Measurements from ENCODE around the gene PLEKHB2. TPM values are rescaled to one million over a fixed set of nuclear protein-coding genes. Genes with fewer than 3 reads are reported as not detected.

The PLEKHB2 gene
- total and polyA plus RNA-seq, 10 of the 15 experiments (the other 5 are each of a cell fraction or from before 2014, with no cell fraction given): 12.3 to 55.6 (median 26.2) TPM

DNA sequence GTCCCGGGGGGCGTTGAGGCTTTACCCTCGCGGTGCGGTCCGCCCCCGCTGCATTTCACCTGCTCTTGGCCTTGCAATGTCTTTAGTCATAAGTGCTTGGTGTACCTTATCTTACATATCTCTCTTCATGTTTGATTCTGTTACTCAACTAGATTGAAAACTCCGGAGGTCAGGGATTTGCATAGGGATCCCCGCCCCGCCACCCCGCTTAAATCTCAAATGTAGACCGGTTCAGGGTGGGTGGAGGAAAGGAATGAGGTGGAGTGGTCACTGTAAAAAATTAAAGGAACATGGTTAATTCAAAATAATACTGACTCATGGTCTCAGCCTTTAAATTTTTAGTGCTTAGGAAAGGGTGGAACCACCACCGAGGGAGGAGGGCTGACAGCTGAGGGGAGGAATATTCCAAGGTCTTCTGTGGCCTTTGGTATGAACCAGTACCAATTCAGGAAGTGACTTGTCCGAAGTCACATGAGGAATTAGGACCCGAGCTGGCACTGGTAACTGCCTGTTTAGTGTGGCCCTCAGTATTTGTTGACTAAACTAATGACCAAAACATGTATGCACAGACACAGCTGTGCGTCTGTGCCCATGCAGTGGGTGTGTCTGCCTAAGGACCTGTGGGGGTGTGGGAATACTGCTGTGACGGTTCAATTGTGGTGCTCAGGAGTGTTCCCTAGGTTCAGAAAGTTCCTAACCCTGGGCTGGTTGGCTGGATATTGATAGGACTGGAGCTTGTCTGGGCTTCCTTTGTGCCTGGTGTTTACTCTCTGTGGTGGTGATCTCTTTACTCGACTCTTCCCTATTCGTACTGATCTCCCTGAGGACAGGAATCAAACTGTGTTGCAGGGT is 1.0 kb downstream of the PLEKHB2 start (continued):
- TF ChIP-seq POLR2AphosphoS2 (IDR thresholded peaks at IDR 0.05; ENCODE audit: low read depth, low read length) (no peak), PAX5 (IDR thresholded peaks at IDR 0.05; ENCODE audit: borderline replicate concordance, low read depth, low read length) (no peak), WRNIP1 (IDR thresholded peaks at IDR 0.05; ENCODE audit: borderline replicate concordance, low read depth, low read length) (no peak), FOXM1 (IDR thresholded peaks at IDR 0.05; ENCODE audit: low read depth, low read length) (no peak), IRF4 (IDR thresholded peaks at IDR 0.05; ENCODE audit: low read depth, low read length) (0 out of 2 replicates have a peak, but pooled peaks have one; percentile 29), POLR2A (IDR thresholded peaks at IDR 0.05; ENCODE audit: low read depth, low read length) (no peak), ATF7 (IDR thresholded peaks at IDR 0.05; ENCODE audit: low read depth) (peak; percentile 76), GATAD2B (conservative IDR thresholded peaks at IDR 0.05; ENCODE audit: low read depth) (no peak), RAD21 (IDR thresholded peaks at IDR 0.05; ENCODE audit: insufficient read depth, low read depth, low read length) (no peak), NR2C2 (IDR thresholded peaks at IDR 0.05; ENCODE audit: borderline replicate concordance, control insufficient read depth, insufficient read length, low read depth) (no peak), CREM (IDR thresholded peaks at IDR 0.05; ENCODE audit: low read depth) (no peak)
- TF ChIP-seq, protein P1, sequence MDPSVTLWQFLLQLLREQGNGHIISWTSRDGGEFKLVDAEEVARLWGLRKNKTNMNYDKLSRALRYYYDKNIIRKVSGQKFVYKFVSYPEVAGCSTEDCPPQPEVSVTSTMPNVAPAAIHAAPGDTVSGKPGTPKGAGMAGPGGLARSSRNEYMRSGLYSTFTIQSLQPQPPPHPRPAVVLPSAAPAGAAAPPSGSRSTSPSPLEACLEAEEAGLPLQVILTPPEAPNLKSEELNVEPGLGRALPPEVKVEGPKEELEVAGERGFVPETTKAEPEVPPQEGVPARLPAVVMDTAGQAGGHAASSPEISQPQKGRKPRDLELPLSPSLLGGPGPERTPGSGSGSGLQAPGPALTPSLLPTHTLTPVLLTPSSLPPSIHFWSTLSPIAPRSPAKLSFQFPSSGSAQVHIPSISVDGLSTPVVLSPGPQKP (IDR thresholded peaks at IDR 0.05; ENCODE audit: low read depth, low read length): no peak
- TF ChIP-seq, protein P2, sequence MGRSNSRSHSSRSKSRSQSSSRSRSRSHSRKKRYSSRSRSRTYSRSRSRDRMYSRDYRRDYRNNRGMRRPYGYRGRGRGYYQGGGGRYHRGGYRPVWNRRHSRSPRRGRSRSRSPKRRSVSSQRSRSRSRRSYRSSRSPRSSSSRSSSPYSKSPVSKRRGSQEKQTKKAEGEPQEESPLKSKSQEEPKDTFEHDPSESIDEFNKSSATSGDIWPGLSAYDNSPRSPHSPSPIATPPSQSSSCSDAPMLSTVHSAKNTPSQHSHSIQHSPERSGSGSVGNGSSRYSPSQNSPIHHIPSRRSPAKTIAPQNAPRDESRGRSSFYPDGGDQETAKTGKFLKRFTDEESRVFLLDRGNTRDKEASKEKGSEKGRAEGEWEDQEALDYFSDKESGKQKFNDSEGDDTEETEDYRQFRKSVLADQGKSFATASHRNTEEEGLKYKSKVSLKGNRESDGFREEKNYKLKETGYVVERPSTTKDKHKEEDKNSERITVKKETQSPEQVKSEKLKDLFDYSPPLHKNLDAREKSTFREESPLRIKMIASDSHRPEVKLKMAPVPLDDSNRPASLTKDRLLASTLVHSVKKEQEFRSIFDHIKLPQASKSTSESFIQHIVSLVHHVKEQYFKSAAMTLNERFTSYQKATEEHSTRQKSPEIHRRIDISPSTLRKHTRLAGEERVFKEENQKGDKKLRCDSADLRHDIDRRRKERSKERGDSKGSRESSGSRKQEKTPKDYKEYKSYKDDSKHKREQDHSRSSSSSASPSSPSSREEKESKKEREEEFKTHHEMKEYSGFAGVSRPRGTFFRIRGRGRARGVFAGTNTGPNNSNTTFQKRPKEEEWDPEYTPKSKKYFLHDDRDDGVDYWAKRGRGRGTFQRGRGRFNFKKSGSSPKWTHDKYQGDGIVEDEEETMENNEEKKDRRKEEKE (IDR thresholded peaks at IDR 0.05): no peak
- TF ChIP-seq, protein P3, sequence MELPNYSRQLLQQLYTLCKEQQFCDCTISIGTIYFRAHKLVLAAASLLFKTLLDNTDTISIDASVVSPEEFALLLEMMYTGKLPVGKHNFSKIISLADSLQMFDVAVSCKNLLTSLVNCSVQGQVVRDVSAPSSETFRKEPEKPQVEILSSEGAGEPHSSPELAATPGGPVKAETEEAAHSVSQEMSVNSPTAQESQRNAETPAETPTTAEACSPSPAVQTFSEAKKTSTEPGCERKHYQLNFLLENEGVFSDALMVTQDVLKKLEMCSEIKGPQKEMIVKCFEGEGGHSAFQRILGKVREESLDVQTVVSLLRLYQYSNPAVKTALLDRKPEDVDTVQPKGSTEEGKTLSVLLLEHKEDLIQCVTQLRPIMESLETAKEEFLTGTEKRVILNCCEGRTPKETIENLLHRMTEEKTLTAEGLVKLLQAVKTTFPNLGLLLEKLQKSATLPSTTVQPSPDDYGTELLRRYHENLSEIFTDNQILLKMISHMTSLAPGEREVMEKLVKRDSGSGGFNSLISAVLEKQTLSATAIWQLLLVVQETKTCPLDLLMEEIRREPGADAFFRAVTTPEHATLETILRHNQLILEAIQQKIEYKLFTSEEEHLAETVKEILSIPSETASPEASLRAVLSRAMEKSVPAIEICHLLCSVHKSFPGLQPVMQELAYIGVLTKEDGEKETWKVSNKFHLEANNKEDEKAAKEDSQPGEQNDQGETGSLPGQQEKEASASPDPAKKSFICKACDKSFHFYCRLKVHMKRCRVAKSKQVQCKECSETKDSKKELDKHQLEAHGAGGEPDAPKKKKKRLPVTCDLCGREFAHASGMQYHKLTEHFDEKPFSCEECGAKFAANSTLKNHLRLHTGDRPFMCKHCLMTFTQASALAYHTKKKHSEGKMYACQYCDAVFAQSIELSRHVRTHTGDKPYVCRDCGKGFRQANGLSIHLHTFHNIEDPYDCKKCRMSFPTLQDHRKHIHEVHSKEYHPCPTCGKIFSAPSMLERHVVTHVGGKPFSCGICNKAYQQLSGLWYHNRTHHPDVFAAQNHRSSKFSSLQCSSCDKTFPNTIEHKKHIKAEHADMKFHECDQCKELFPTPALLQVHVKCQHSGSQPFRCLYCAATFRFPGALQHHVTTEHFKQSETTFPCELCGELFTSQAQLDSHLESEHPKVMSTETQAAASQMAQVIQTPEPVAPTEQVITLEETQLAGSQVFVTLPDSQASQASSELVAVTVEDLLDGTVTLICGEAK (IDR thresholded peaks at IDR 0.05; ENCODE audit: borderline replicate concordance): no peak
- TF ChIP-seq, protein P4, sequence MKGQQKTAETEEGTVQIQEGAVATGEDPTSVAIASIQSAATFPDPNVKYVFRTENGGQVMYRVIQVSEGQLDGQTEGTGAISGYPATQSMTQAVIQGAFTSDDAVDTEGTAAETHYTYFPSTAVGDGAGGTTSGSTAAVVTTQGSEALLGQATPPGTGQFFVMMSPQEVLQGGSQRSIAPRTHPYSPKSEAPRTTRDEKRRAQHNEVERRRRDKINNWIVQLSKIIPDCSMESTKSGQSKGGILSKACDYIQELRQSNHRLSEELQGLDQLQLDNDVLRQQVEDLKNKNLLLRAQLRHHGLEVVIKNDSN (IDR thresholded peaks at IDR 0.05; ENCODE audit: borderline replicate concordance, extremely low read length, insufficient read depth, low read depth, low read length): peak; percentile 57
- TF ChIP-seq, protein P5, sequence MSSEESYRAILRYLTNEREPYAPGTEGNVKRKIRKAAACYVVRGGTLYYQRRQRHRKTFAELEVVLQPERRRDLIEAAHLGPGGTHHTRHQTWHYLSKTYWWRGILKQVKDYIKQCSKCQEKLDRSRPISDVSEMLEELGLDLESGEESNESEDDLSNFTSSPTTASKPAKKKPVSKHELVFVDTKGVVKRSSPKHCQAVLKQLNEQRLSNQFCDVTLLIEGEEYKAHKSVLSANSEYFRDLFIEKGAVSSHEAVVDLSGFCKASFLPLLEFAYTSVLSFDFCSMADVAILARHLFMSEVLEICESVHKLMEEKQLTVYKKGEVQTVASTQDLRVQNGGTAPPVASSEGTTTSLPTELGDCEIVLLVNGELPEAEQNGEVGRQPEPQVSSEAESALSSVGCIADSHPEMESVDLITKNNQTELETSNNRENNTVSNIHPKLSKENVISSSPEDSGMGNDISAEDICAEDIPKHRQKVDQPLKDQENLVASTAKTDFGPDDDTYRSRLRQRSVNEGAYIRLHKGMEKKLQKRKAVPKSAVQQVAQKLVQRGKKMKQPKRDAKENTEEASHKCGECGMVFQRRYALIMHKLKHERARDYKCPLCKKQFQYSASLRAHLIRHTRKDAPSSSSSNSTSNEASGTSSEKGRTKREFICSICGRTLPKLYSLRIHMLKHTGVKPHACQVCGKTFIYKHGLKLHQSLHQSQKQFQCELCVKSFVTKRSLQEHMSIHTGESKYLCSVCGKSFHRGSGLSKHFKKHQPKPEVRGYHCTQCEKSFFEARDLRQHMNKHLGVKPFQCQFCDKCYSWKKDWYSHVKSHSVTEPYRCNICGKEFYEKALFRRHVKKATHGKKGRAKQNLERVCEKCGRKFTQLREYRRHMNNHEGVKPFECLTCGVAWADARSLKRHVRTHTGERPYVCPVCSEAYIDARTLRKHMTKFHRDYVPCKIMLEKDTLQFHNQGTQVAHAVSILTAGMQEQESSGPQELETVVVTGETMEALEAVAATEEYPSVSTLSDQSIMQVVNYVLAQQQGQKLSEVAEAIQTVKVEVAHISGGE (CRISPR knock-in tag; IDR thresholded peaks at IDR 0.05): no peak

Measured in GM12878 (cell line).